AG09309 (cell line): ENCODE results near the gene LASP1NB.

ENCODE experiments used
- DNase-seq: peaks from one replicate; pipeline ENCODE4 v3.0.0-alpha.2; 2010; ENCODE audit warnings: low read depth
- H3K4me3 ChIP-seq: 2 replicates; pipeline ENCODE4 v1.5.1; 2011; ENCODE audit warnings: mild to moderate bottlenecking, low read depth, low read length, moderate library complexity; ENCODE audit not compliant: control insufficient read depth
- CTCF ChIP-seq: IDR thresholded peaks from 2 replicates; pipeline ENCODE4 v1.5.1; 2011; ENCODE audit warnings: mild to moderate bottlenecking, low read depth, low read length, inconsistent platforms; ENCODE audit not compliant: insufficient read depth, control insufficient read depth; ENCODE audit errors: missing control alignments

Gene LASP1NB

DNA sequence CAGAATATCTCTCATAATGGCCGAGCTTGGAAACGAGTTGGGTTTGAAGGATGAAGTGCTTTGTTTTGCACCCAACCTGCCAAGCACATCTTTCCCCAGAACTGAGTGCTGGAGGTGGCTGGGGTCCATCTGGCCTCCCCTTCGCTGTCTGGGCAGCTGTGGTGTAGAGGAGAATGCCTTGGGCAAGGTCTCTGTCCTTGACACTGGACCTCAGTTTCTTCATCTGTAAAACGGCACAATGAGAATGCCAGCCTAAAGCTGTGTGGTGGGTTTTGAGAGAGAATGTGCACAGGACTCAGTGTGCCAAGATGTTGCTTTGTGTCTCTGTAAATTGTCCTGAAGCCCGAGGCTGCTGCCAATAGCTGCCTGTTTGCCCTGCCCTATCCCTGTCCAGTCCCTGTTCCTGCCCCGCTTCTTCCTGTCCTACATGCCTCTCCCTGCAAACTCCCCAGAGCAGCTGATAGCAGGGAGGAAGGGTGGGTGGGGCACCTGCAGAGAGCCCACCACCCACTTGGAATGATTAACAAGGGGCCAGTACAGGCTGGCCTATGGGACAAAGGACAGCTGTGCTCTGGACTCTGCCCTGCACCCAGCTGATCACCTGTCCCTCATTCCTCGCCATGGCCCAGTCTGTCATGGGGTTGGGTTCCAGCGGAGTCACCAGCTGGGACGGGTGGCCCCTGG lies 40.2 kb upstream of the LASP1NB start:
- no peak for DNase-seq
- no peak for TF ChIP-seq CTCF
- no peak overlapping the region for H3K4me3 ChIP-seq

DNA sequence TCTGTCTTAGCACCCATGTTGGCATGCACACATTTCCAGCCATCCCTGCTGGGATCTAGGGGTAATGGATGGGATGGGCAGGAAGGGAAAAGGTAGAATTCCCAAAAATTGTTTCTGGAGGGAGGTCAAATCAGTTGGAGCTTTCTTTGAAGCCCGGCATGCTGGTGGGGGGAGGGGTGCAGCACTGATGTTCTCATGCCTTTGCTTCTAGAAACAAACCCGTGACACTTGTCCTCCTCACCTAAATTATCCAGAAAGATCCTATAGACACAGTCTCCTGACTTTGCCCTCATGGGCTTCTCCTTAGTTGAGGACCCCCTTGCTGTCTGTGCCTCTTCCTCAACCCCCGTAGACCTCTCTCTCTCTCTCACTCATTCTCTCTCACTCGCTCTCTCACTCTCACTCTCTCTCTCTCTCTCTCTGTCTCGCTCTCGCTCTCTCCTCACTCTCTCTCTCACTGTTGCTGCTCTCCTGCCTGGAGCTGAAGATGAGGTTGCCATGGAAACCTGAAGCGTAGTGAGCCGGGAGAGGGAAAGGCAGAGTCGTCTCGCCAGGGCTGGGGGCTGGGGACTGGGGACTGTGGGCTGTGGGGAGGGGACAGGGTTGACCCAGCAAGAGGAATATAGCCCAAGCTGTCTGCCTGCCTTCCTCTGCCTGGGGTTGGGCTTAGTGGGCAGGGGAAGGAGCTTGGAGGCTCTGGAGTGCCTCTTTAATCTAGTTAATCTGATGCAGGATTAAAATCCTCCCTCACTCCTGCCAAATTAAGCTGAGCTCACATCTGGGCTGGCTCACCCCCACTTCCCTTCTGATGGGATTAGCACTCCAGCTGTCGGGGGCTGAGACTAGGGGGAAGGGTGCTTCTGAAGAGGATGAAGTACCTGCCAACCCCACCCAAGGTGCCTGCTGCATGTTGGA lies 39.4 kb upstream of the LASP1NB start:
- no peak overlapping the region for H3K4me3 ChIP-seq
- DNase-seq: no peak
- TF ChIP-seq CTCF: no peak

DNA sequence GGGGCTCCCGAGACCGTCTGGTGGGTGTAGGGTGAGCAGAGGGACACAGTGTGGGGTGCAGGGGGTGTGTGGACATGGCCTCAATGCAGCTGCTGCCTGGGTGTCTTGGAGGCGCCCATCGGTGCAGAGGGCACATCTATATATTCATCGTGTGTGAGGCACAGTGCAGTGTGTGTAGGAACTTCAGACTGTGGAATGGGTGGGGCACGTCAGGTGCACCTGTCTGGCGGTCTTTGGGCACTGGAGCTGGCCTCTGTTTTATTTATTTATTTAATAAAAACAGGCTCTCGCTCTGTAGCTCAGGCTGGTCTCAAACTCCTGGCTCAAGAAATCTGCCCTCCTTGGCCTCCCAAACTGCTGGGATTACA lies 38.8 kb upstream of the LASP1NB start:
- no peak for DNase-seq
- H3K4me3 ChIP-seq: no peak overlapping the region
- TF ChIP-seq CTCF: no peak

- DNase-seq: no peak
- H3K4me3 ChIP-seq: no peak overlapping the region
- TF ChIP-seq CTCF: no peak
Observed at GRCh38 chr17:38888842-38889241, 36.6 kb upstream of the LASP1NB start.

DNA sequence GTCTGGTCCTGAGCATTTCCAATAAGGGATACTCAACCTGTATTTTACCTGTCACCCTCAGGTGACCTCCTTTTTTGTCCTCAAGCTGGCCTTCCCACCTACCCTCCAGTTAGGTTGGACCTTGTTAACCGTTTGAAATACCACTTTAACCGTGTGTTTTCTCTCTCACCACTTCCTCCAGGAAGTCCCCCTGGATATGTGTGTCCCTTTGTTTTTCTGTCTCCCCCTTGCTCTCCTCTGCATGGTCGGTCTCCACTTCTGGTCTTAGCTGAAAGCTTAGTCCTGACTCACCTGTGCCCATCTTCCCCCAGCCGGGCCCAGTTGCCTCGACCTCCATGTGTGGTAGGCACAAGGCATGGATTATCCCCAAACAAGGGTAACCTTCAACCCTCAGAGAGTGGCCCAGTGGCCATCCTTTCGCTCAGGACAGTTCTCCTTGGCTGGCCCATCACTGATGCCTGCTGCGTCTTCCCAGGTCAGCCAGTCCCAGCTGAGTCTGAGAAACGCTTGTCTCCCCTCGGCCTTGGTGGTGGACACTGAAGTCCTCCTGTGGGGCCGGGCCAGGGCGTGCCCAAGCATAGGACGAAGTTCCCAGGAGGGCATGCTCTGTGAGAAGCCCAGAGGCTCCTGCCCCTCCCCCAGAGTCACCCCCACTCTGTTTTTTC lies 35.5 kb upstream of the LASP1NB start:
- no peak overlapping the region for H3K4me3 ChIP-seq
- TF ChIP-seq CTCF: no peak
- DNase-seq: no peak

GRCh38 chr17:38890410-38890746 lies 35.0 kb upstream of the LASP1NB start:
- no peak for TF ChIP-seq CTCF

More at GRCh38 chr17:38890410-38890746, 35.0 kb upstream of the LASP1NB start:
- DNase-seq: no peak
- no peak overlapping the region for H3K4me3 ChIP-seq
